Keratinocyte (primary cell): ENCODE results near the gene NCOA3. TPM values are rescaled to one million over a fixed set of nuclear protein-coding genes. Genes with fewer than 3 reads are reported as not detected.

Experiments
- DNase-seq: peaks from one replicate; pipeline ENCODE4 v3.0.0-alpha.2; 2011; ENCODE audit warnings: low read depth, missing footprints, low spot score
- FAIRE-seq: peaks from 2 replicates; lab custom pipeline; 2011; peaks lifted over from hg19 to GRCh38; lab: Jason Lieb, UNC
- H2AFZ ChIP-seq: 2 replicates; pipeline ENCODE4 v1.6.0; 2012; ENCODE audit warnings: low read length, control low read depth, inconsistent platforms; ENCODE audit not compliant: control insufficient read depth
- H3K27ac ChIP-seq: 2 replicates; pipeline ENCODE4 v1.5.1; 2011; ENCODE audit warnings: low read length; ENCODE audit not compliant: control insufficient read depth, insufficient read depth
- H3K27me3 ChIP-seq: 3 replicates; pipeline ENCODE4 v1.6.0; 2011; ENCODE audit warnings: low read length; ENCODE audit not compliant: control insufficient read depth, insufficient read depth; ENCODE audit errors: extremely low read depth
- H3K36me3 ChIP-seq, 2 experiments: 2 replicates in 1 of 2; 3 replicates in 1 of 2; pipeline ENCODE4 v1.5.1; 2011; ENCODE audit warnings: low read length in 2 of 2, mild to moderate bottlenecking in 1 of 2; ENCODE audit not compliant: control insufficient read depth in 2 of 2, insufficient read depth in 2 of 2; ENCODE audit errors: extremely low read depth in 1 of 2
- H3K4me1 ChIP-seq: 3 replicates; pipeline ENCODE4 v1.5.1; 2011; ENCODE audit warnings: low read length; ENCODE audit not compliant: control insufficient read depth, insufficient read depth; ENCODE audit errors: extremely low read depth
- H3K4me2 ChIP-seq: 3 replicates; pipeline ENCODE4 v1.6.0; 2011; ENCODE audit warnings: low read depth, low read length; ENCODE audit not compliant: control insufficient read depth, insufficient read depth; ENCODE audit errors: extremely low read depth
- H3K4me3 ChIP-seq, 3 experiments: fragments of 200-600 bp in 1 of 3; sonication (generic) in 1 of 3; 2 replicates in 2 of 3; 3 replicates in 1 of 3; pipeline ENCODE4 v1.5.1; 2011 to 2016; ENCODE audit warnings: low read length in 3 of 3, mild to moderate bottlenecking in 3 of 3, control low read depth in 2 of 3, inconsistent platforms in 1 of 3, low read depth in 1 of 3, mixed read lengths in 1 of 3, mixed run types in 1 of 3, moderate library complexity in 1 of 3; ENCODE audit not compliant: control insufficient read depth in 2 of 3, insufficient read depth in 2 of 3; ENCODE audit errors: extremely low read depth in 1 of 3
- H3K79me2 ChIP-seq: 2 replicates; pipeline ENCODE4 v1.6.0; 2012; ENCODE audit warnings: low read length; ENCODE audit not compliant: control insufficient read depth, insufficient read depth
- H3K9ac ChIP-seq: 3 replicates; pipeline ENCODE4 v1.6.0; 2011; ENCODE audit warnings: low read length; ENCODE audit not compliant: control insufficient read depth, insufficient read depth; ENCODE audit errors: extremely low read depth
- H3K9me1 ChIP-seq: 3 replicates; pipeline ENCODE4 v1.6.0; 2011; ENCODE audit warnings: low read length; ENCODE audit not compliant: control insufficient read depth, insufficient read depth; ENCODE audit errors: extremely low read depth
- H3K9me3 ChIP-seq: 2 replicates; pipeline ENCODE4 v1.5.1; 2012; ENCODE audit warnings: low read depth, low read length; ENCODE audit not compliant: control insufficient read depth
- H4K20me1 ChIP-seq: 3 replicates; pipeline ENCODE4 v1.6.0; 2011; ENCODE audit warnings: low read length; ENCODE audit not compliant: control insufficient read depth, insufficient read depth; ENCODE audit errors: extremely low read depth
- EZH2 ChIP-seq: IDR thresholded peaks from one replicate; pipeline ENCODE4 v1.6.1; 2012; ENCODE audit warnings: inconsistent platforms, mild to moderate bottlenecking, low read length, moderate library complexity
- dilution Hi-C: fragments of 300-500 bp; cut with MboI; formaldehyde crosslinking; loops from one replicate; pipeline ENCODE4 v1.7.0; 2020; ENCODE audit warnings: low sequenced_read_pairs; ENCODE audit not compliant: extremely low pct_ligation_motif_present
- polyA plus RNA-seq, 5 experiments: library from polyadenylated mRNA; depleted of rRNA in 3 of 5; stranded (reverse) in 3 of 5; stranded (forward) in 1 of 5; unstranded in 1 of 5; fragments of >200 nt; gene quantifications; 1 replicate in 1 of 5; 2 replicates in 3 of 5; 3 replicates in 1 of 5; pipeline versions ENCODE4 v1.2.1 to v1.2.3, GENCODE V29; 2011 to 2012; ENCODE audit warnings: missing spikeins in 2 of 5, low read depth in 1 of 5, low replicate concordance in 1 of 5
- TF ChIP-seq, protein P1 (sequence below), 3 experiments: IDR thresholded peaks in 1 of 3; conservative IDR thresholded peaks in 1 of 3; optimal IDR thresholded peaks in 1 of 3; 2 replicates in 2 of 3; 3 replicates in 1 of 3; pipeline versions ENCODE3 to v1.5.1; 2011; ENCODE audit warnings: low read length in 3 of 3, mild to moderate bottlenecking in 3 of 3, moderate library complexity in 2 of 3, control low read depth in 1 of 3, inconsistent platforms in 1 of 3; ENCODE audit not compliant: insufficient read depth in 2 of 3; ENCODE audit errors: extremely low read depth in 1 of 3

NCOA3 gene
- polyA plus RNA-seq, 1 donor (not counting 4 experiments of a cell fraction or from before 2014, with no cell fraction given): 25.8 TPM

DNA sequence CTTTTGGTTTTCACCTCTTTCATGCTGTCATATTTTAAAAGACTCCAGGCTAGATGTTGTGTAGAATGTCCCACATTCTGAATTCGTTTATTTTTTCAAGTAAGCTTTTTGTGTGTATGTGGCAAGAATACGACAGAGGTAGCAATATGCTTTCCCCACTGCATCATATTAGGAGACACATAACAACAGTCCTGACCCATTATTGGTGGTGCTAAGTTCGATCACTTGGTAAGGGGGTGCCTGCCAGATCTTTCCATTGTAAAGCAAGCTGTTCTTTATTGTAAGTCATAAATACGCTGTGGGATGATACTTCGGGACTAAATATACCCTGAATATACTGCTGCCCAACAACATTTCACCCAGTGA, 588 bp upstream of the NCOA3 start:
- Histone ChIP-seq H3K27me3 (no peaks in the 10 kb centered on the region), H3K36me3 (no peaks in the 10 kb centered on the region), H4K20me1 (peaks cover 2% of the 10 kb centered on the region), H3K4me3 (peak overlapping the region; percentile 87 to 97 (median 96)), H3K9me1 (peaks cover 2% of the 10 kb centered on the region), H3K9ac (peak overlapping the region; percentile 92), H2AFZ (peak overlapping the region; percentile 76), H3K79me2 (peaks cover 40% of the 10 kb centered on the region), H3K27ac (peak overlapping the region; percentile 80), H3K4me1 (peaks cover 21% of the 10 kb centered on the region), H3K9me3 (no peaks in the 10 kb centered on the region), H3K4me2 (peak overlapping the region; percentile 89)
- TF ChIP-seq, protein P1, sequence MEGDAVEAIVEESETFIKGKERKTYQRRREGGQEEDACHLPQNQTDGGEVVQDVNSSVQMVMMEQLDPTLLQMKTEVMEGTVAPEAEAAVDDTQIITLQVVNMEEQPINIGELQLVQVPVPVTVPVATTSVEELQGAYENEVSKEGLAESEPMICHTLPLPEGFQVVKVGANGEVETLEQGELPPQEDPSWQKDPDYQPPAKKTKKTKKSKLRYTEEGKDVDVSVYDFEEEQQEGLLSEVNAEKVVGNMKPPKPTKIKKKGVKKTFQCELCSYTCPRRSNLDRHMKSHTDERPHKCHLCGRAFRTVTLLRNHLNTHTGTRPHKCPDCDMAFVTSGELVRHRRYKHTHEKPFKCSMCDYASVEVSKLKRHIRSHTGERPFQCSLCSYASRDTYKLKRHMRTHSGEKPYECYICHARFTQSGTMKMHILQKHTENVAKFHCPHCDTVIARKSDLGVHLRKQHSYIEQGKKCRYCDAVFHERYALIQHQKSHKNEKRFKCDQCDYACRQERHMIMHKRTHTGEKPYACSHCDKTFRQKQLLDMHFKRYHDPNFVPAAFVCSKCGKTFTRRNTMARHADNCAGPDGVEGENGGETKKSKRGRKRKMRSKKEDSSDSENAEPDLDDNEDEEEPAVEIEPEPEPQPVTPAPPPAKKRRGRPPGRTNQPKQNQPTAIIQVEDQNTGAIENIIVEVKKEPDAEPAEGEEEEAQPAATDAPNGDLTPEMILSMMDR (optimal IDR thresholded peaks at IDR 0.05 in 1 of 3, IDR thresholded peaks at IDR 0.05 in 1 of 3, conservative IDR thresholded peaks at IDR 0.05 in 1 of 3; ENCODE audit: extremely low read depth in 1 of 3, insufficient read depth in 2 of 3, low read length in 3 of 3): no peak
- no peak for TF ChIP-seq EZH2
- DNase-seq (no peak), FAIRE-seq (no peak)
- dilution Hi-C loops: no loop called here

DNA sequence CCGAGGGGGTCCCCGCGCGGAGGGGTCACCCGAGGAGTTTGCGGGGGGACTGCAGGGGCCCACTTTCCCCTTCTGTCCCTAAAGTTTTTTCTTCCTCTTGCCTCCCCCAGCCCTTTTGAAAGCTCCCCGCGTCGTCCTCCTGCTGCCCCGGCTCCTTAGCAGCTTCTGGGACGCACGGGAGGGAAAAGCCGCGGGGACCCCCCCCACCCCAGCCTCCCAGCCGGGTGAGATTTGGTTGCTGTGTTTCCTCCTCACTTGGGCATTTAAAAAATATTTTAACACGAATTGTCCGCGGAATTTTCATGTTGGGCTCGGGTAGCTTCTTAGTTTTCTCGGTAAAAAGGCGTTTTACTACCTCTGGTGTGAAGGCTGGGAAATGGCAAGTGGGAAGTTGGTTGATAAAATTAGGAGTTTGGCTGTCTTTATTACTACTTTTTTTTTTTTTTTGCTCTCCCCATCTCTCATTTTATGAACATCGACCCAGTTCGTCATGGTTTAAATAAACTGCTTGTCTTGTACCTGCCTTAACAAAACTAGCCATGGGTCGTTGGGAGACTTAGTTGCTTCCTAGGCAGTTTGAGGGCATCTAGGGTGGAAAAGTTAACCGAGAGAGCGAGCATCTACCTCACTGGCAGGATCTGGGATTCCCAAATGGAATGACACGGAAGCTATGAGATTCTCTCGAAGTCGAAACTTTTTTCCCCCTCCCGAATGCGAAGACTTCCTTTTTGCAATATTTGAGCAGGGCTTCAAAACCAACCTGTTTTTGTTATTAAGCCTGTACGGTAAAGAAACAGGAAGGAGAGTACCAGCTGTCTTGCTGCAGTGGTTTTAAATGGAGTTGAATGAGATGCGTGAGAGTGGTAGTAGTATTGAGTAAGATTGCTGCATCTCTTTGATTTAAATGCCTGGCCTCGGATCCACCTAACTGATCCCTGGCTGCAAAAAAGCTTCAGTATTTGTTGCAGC, 868 bp downstream of the NCOA3 start:
- Histone ChIP-seq H3K27ac (peak overlapping the region; percentile 80), H3K9me1 (peaks cover 2% of the 10 kb centered on the region), H3K9me3 (no peaks in the 10 kb centered on the region), H3K27me3 (no peaks in the 10 kb centered on the region), H3K4me2 (peak overlapping the region; percentile 100), H4K20me1 (peaks cover 2% of the 10 kb centered on the region), H3K4me1 (peaks cover 25% of the 10 kb centered on the region), H3K9ac (peak overlapping the region; percentile 92), H3K4me3 (peak overlapping the region; percentile 87 to 97 (median 96)), H2AFZ (peak overlapping the region; percentile 77), H3K79me2 (peaks cover 54% of the 10 kb centered on the region), H3K36me3 (no peaks in the 10 kb centered on the region)
- TF ChIP-seq EZH2: no peak
- TF ChIP-seq, protein P1 (optimal IDR thresholded peaks at IDR 0.05 in 1 of 3, IDR thresholded peaks at IDR 0.05 in 1 of 3, conservative IDR thresholded peaks at IDR 0.05 in 1 of 3; ENCODE audit: extremely low read depth in 1 of 3, insufficient read depth in 2 of 3, low read length in 3 of 3): no peak
- FAIRE-seq (no peak), DNase-seq (no peak)
- dilution Hi-C loops: no loop called here
